ENCODE results near the gene PSME4. TPM values are rescaled to one million over a fixed set of nuclear protein-coding genes. Genes with fewer than 3 reads are reported as not detected.

PSME4 gene
- total RNA-seq, 4 donors from 2014 or later = 28.5 to 44.8 (median 32.4) TPM

GRCh38 chr2:53911434-53912189 is 59.2 kb downstream of the PSME4 start:
- in situ Hi-C loops (cut with MboI; ENCODE audit: low pct_ligation_motif_present in 1 of 4, low pct_unique_long_range_greater_than_20kb in 1 of 4, low sequenced_read_pairs in 3 of 4) = no loop called here

GRCh38 chr2:53907582-53907981 is 63.2 kb downstream of the PSME4 start:
- Histone ChIP-seq H3K27ac (no peak overlapping the region), H3K27me3 (no peaks in the 10 kb centered on the region), H3K36me3 (peaks cover 0 to 59% (median 27%) of the 10 kb centered on the region in 4 donors), H3K4me1 (no peaks in the 10 kb centered on the region), H3K4me3 (no peak overlapping the region), H3K9me3 (no peaks in the 10 kb centered on the region)
- 67 to 81% methylated on average over 1 of the region's 1 CpG for WGBS, 2 donors (ENCODE audit: low coverage in 1 of 2)
- in situ Hi-C loops (cut with MboI; ENCODE audit: low pct_ligation_motif_present in 1 of 4, low pct_unique_long_range_greater_than_20kb in 1 of 4, low sequenced_read_pairs in 3 of 4) (no loop called here), intact Hi-C loops (cut with DNase I; ENCODE audit: low total_unique reads) (no loop called here)
- no peak for DNase-seq
- no peak for TF ChIP-seq POLR2AphosphoS5 (IDR thresholded peaks at IDR 0.05)

More at GRCh38 chr2:53911434-53912189, 59.2 kb downstream of the PSME4 start:
- no peaks in the 10 kb centered on the region for H3K27me3 ChIP-seq
- H3K36me3 ChIP-seq = peaks cover 0 to 40% (median 16%) of the 10 kb centered on the region in 4 donors
- H3K9me3 ChIP-seq = no peaks in the 10 kb centered on the region
- TF ChIP-seq CTCF (IDR thresholded peaks at IDR 0.05) (no peak), EP300 (IDR thresholded peaks at IDR 0.05; ENCODE audit: low read depth) (no peak), POLR2A (IDR thresholded peaks at IDR 0.05) (no peak), POLR2AphosphoS5 (IDR thresholded peaks at IDR 0.05) (no peak)
- no peak for DNase-seq
- H3K4me3 ChIP-seq = no peak overlapping the region
- no peaks in the 10 kb centered on the region for H3K4me1 ChIP-seq
- intact Hi-C loops (cut with DNase I; ENCODE audit: low total_unique reads) = no loop called here
- WGBS, 2 donors (ENCODE audit: low coverage in 1 of 2) = 85 to 86% methylated on average over 4 of the region's 4 CpGs
- no peak overlapping the region for H3K27ac ChIP-seq

- H3K27ac ChIP-seq = no peak overlapping the region
- no peaks in the 10 kb centered on the region for H3K4me1 ChIP-seq
- H3K27me3 ChIP-seq = no peaks in the 10 kb centered on the region
- H3K36me3 ChIP-seq = peaks cover 0 to 71% (median 33%) of the 10 kb centered on the region in 4 donors
- H3K4me3 ChIP-seq = no peak overlapping the region
- H3K9me3 ChIP-seq = no peaks in the 10 kb centered on the region
- 96 to 97% methylated on average over 5 to 9 of the region's 9 CpGs for WGBS, 2 donors (ENCODE audit: low coverage in 1 of 2)
- TF ChIP-seq POLR2AphosphoS5 (IDR thresholded peaks at IDR 0.05) = no peak
- TF ChIP-seq CTCF (IDR thresholded peaks at IDR 0.05) = no peak
- TF ChIP-seq POLR2A (IDR thresholded peaks at IDR 0.05) = no peak
- TF ChIP-seq EP300 (IDR thresholded peaks at IDR 0.05; ENCODE audit: low read depth) = no peak
- in situ Hi-C loops (cut with MboI; ENCODE audit: low pct_ligation_motif_present in 1 of 4, low pct_unique_long_range_greater_than_20kb in 1 of 4, low sequenced_read_pairs in 3 of 4) = no loop called here
- no peak for DNase-seq
- intact Hi-C loops (cut with DNase I; ENCODE audit: low total_unique reads) = no loop called here
Observed at GRCh38 chr2:53905396-53905795, 65.4 kb downstream of the PSME4 start.

GRCh38 chr2:53903011-53903410 is 67.8 kb downstream of the PSME4 start:
- no peak overlapping the region for H3K27ac ChIP-seq
- H3K9me3 ChIP-seq = no peaks in the 10 kb centered on the region
- WGBS, 2 donors (ENCODE audit: low coverage in 1 of 2) = 66 to 75% methylated on average over 4 of the region's 4 CpGs
- no peak overlapping the region for H3K4me3 ChIP-seq
- no peaks in the 10 kb centered on the region for H3K27me3 ChIP-seq
- intact Hi-C loops (cut with DNase I; ENCODE audit: low total_unique reads) = no loop called here
- in situ Hi-C loops (cut with MboI; ENCODE audit: low pct_ligation_motif_present in 1 of 4, low pct_unique_long_range_greater_than_20kb in 1 of 4, low sequenced_read_pairs in 3 of 4) = no loop called here
- H3K36me3 ChIP-seq = peaks cover 0 to 82% (median 37%) of the 10 kb centered on the region in 4 donors
- TF ChIP-seq POLR2AphosphoS5 (IDR thresholded peaks at IDR 0.05) (no peak), CTCF (IDR thresholded peaks at IDR 0.05) (no peak), EP300 (IDR thresholded peaks at IDR 0.05; ENCODE audit: low read depth) (no peak), POLR2A (IDR thresholded peaks at IDR 0.05) (no peak)
- no peaks in the 10 kb centered on the region for H3K4me1 ChIP-seq
- DNase-seq = no peak
